Measurements from ENCODE around the gene ARHGEF3.
A peak's percentile ranks its signal among the peaks of the same experiment; 100 is the strongest.
"Not testable (repeated sequence)": the region's sequence is repeated elsewhere in the genome, so short reads cannot be mapped to it uniquely, and the experiment has no call there.

The ARHGEF3 gene

DNA sequence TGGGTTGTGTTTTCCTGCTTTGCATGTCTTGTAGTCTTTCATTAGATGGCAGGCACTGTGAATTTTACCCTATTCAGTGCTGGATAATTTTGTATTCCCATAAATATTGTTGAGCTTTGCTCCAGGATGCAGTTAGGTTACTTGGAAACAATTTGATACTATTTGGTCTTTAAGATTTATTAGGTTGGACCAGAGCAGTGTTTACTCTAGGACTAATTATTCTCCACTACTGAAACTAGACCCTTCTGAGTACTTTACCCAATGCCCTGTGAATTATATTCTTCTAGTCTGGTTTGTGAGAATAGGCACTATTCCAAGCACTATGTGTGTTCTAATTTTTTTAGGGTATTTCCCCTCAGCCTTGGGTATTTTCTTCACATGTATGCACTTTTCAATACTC is 80.9 kb downstream of the ARHGEF3 start:
- DNase-seq, result no peak

GRCh38 chr3:56718809-56719208 is 82.9 kb downstream of the ARHGEF3 start:
- DNase-seq, result not testable (repeated sequence)

- no peak for DNase-seq
These were observed 90.4 kb downstream of the ARHGEF3 start for GRCh38 chr3:56711344-56711743.

DNA sequence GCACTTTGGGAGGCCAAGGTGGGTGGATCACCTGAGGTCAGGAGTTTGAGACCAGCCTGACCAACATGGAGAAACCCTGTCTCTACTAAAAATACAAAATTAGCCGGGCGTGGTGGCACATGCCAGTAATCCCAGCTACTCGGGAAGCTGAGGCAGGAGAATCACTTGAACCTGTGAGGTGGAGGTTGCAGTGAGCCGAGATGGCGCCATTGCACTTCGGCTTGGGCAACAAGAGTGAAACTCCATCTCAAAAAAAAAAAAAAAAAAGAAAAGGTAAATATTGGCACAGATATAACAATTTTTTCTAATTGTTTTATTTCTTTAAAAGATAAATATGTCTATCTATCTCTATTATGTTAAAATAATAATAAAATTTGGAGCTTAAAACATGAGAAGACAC is 94.3 kb downstream of the ARHGEF3 start:
- not testable (repeated sequence) for DNase-seq

GRCh38 chr3:56706629-56707028 is 95.1 kb downstream of the ARHGEF3 start:
- DNase-seq, result no peak

GRCh38 chr3:56704706-56705105 is 97.0 kb downstream of the ARHGEF3 start:
- DNase-seq, result no peak

- peak; percentile 72 for DNase-seq
These were observed 99.0 kb downstream of the ARHGEF3 start for GRCh38 chr3:56702490-56703315.

DNA sequence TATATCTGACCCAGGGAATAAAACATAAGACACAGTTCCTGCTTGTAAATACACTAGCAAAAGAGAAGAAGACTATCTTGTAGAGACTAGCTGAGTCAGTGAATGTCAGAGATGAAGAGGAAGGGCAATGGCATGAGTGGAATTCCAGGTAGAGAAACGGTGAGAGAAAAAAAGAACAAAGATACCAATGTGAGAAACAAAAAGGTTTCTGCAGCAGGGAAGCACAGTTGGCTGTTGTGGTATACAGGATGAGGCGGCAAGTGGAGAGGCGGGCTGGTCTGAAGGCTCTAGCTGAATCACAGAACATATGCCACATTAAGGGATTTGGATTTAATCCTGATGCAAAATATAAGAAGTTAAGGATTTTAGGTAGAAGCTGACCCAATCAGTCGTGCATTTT is 101.6 kb downstream of the ARHGEF3 start:
- no peak for DNase-seq

DNA sequence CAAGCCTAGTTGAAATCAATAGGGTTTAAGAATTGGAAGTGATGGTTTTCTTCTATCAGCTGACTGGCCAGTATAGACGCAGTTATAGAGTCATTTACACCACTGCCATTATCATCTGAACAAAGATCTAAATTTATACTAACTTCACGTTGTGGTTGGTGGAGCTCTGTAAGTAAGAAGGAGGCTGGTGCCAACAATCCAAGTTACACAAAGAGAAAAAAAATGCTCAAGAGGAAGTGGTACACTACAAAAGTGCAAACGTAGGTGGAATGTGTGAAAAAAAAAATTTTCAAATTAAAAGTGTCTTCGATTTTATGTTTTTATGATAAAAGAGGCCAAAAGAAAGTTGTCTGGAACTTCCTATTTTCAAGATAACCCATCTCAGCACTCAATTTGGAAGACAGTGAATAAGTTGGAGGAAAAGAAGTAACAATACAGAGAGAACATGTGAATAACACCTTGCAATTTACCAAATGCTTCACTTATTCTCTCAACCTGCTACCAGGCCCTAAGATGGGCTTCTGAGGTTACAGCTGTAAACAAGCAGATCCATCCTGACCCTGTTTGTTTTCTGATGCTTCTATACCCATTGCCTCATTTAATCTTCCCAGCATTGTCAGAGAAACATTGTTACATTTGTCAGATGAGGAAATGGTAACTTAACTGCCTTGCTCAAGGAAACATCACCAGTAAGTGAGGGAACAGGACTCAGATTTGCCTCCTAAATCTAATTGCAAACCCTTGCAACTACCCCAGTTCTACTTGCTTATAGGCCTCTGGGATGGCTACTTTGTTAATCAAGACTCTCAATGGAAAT is 106.7 kb downstream of the ARHGEF3 start:
- DNase-seq, result no peak

DNA sequence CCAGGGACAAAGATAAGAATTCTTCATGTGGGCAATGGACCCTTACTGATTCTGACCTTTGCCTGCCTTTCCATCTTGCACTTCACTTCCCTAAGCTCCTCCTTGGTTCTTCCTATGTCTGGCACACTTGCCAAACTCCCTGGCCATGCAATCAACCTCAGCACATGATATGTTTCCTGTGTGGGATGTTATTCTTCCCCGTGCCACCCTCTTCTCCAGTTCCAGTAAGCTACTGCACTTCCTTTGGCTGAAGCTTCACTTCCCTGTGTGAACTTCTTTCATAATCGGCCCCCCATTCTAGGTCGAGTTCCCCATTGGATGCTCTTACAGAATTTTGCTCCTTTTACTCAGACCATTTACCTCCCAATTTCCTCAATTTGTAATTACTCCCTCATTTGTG is 108.0 kb downstream of the ARHGEF3 start:
- DNase-seq, result no peak

- DNase-seq, result not testable (repeated sequence)
These were observed 109.0 kb downstream of the ARHGEF3 start for GRCh38 chr3:56692520-56693433.

GRCh38 chr3:56692001-56692365 is 109.8 kb downstream of the ARHGEF3 start:
- not testable (repeated sequence) for DNase-seq

DNA sequence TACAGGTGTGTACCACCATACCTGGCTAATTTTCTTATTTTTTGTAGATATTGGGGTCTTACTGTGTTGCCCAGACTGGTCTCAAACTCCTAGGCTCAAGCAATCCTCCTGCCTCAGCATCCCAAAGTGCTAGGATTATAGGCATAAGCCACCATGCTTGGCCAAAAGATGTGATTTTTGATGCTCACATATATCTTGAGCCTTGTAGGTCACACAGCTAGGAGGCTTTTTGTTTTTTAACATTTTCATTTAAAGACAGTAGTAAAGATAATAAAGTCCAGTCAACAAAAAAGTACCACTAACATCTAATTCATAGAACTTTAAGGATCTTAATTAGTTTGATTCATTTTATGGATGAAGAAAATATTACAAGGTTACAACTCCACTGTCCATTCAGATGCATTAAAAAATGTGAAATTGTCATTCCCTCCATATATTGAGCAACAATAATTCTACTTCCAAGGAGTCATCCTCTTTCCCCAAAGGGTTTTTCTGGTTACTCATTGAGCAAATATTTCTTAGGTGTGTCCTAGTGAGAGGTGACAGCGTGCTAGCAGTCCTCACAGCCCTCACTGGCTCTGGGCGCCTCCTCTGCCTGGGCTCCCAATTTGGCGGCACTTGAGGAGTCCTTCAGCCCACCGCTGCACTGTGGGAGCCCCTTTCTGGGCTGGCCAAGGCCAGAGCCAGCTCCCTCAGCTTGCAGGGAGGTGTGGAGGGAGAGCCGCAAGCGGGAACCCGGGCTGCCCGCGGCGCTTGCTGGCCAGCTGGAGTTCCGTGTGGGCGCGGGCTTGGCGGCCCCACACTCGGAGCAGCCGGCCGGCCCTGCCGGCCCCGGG is 110.4 kb downstream of the ARHGEF3 start:
- DNase-seq, result peak; percentile 11

DNA sequence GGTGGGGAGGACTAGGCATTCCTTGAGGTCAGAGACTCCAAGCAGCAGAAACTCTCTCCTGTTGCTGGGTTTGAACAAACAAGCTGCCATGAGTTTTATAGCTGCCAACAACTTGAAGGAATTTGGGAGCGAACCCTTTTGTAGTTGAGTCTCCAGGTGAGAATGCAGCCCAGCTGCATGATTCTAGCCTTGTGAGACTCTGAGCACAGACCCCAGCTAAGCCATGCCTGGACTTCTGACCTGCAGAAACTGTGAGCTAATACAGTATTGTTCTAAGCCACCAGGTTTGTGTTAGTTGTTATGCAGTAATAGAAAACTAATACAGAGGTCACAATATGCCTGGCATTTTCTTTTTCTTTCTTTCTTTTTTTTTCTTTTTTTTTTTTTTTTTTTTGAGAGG is 112.4 kb downstream of the ARHGEF3 start:
- DNase-seq, result no peak

GRCh38 chr3:56688191-56688590 is 113.6 kb downstream of the ARHGEF3 start:
- DNase-seq, result no peak

GRCh38 chr3:56684029-56684428 is 117.7 kb downstream of the ARHGEF3 start:
- DNase-seq, result no peak

GRCh38 chr3:56683122-56683817 is 118.5 kb downstream of the ARHGEF3 start, which contains the start of gene TASOR:
TASOR (minus strand) TSS chr3:56683265; CDS start chr3:56683006, 259 bp downstream.
- peak; percentile 81 for DNase-seq

DNA sequence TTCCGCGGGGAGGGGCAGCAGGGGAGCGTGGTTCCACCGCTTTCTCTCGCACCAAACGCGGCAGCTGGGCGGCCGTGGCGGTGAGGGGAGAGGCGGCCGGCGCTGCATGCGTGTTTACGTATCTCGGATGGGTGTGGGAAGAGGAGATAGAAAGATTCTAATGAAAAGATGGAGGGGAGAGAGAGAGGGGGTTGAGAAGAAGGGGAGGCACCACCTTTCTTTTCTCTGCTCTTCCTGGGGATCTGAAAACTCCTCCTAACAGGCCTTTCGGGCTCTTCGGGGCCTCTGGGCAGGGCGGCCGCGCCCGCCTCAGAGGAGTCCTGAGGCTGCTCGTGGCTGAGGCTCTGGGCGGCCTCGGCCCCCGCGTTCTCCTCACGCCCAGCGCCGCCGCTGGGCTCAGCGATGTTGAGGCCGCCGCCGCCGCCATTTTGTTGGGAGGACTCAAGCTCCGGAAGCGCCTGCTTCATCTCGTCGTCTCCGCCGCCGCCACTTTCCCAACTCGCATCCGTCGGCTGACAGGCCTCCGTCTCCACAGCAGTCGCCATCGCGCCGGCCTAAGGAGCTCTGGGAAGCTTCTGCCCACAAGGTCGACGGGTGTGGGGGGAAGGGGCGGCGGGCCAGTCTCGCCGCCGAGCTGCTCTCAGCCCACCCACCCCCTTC is 119.2 kb downstream of the ARHGEF3 start:
- DNase-seq, result peak; percentile 74

- DNase-seq, result no peak
These were observed 119.7 kb downstream of the ARHGEF3 start for GRCh38 chr3:56681984-56682461.

DNA sequence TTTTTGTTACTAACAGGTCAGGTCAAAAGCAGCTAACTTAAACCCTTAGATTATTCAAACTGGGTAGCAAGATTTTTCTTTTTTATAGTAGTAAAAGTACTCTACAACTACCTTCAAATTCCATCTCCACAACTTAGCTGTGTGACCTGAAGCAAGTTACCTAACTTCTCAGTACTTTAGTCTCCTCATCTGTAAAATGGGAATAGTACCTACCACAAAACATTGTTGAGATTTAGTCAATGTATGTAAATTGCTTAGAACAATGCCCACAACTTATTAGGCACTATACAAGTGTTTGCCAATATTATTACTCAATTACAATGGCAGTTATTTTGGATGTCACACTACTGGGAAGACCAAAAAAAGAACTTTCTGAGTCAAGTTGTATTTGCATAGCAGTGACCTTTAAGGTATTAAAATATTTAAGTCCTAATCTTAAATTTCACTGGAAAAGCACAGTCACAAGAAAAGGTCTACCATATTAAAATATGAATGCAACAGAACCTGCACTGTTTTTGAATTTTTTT is 121.6 kb downstream of the ARHGEF3 start:
- DNase-seq, result no peak

All from fibroblast of upper back skin (primary cell).